ENCODE results near the gene ANOS1.

DNA sequence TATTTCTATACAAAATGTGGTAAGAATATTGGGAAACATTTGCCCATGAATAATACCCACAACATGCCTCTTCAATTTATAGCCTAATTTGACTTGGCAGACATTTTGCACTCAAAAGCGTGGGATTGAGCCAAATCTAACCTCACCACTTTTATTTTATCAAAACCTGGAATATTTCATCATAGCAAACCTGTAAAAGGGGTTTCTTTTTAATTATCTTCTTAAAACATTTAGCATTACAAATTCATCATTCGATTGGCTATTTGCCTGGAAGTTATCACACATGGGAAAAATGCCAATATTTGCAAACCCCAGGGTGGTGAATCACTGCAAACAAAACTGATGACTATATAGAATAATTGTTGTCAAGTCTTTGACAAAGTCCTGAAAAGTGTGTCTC is 211.1 kb downstream of the ANOS1 start:
- TF ChIP-seq, protein P1, sequence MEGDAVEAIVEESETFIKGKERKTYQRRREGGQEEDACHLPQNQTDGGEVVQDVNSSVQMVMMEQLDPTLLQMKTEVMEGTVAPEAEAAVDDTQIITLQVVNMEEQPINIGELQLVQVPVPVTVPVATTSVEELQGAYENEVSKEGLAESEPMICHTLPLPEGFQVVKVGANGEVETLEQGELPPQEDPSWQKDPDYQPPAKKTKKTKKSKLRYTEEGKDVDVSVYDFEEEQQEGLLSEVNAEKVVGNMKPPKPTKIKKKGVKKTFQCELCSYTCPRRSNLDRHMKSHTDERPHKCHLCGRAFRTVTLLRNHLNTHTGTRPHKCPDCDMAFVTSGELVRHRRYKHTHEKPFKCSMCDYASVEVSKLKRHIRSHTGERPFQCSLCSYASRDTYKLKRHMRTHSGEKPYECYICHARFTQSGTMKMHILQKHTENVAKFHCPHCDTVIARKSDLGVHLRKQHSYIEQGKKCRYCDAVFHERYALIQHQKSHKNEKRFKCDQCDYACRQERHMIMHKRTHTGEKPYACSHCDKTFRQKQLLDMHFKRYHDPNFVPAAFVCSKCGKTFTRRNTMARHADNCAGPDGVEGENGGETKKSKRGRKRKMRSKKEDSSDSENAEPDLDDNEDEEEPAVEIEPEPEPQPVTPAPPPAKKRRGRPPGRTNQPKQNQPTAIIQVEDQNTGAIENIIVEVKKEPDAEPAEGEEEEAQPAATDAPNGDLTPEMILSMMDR (IDR thresholded peaks at IDR 0.05; ENCODE audit: low read length), result no peak
- TF ChIP-seq EZH2 (optimal IDR thresholded peaks at IDR 0.05; ENCODE audit: low read depth, low read length), result no peak
